MM.1S (cell line): ENCODE results near the gene CREB3L1.
"Not testable (repeated sequence)": the region's sequence is repeated elsewhere in the genome, so short reads cannot be mapped to it uniquely, and the experiment has no call there.

Experiments used
- CTCF ChIP-seq: fragments of 300-600 bp; sonication (generic); IDR thresholded peaks from 2 replicates; pipeline ENCODE4 v1.5.1; 2016; ENCODE audit warnings: antibody characterized with exemption, low read length, mixed read lengths
- EZH2 ChIP-seq: fragments of 300-600 bp; sonication (generic); optimal IDR thresholded peaks from 2 replicates; pipeline ENCODE3; 2017; ENCODE audit warnings: low read depth, mild to moderate bottlenecking, antibody characterized with exemption, low read length, mixed read lengths

GRCh38 chr11:46259347-46259746 lies 18.1 kb upstream of the CREB3L1 start:
- not testable (repeated sequence) for TF ChIP-seq CTCF, EZH2
